H1 (cell line): ENCODE data around the gene GID8. TPM values are rescaled to one million over a fixed set of nuclear protein-coding genes. Genes with fewer than 3 reads are reported as not detected.

Experiments
- CTCF ChIA-PET: fragments of 300-600 bp; sonication (Branson Sonifier 250); formaldehyde crosslinking; loops from one replicate; lab custom pipeline; 2021; ENCODE audit not compliant: partially characterized antibody; lab: Charles Lee
- POLR2A ChIA-PET: fragments of 300-600 bp; sonication (Branson Sonifier 250); formaldehyde crosslinking; loops from one replicate; lab custom pipeline; 2021; ENCODE audit warnings: inconsistent platforms; ENCODE audit not compliant: partially characterized antibody; lab: Charles Lee
- DNase-seq, 2 experiments: peaks; one replicate each; pipeline versions ENCODE4 v3.0.0 to v3.0.0-alpha.2; 2010 to 2022; ENCODE audit warnings: low spot score in 2 of 2, low read depth in 1 of 2, mixed read lengths in 1 of 2
- FAIRE-seq: peaks from 2 replicates; lab custom pipeline; 2011; peaks lifted over from hg19 to GRCh38; lab: Jason Lieb, UNC
- H2AFZ ChIP-seq: 2 replicates; pipeline ENCODE4 v1.8.1; 2012; ENCODE audit warnings: low read length, inconsistent platforms
- H2AK5ac ChIP-seq: 2 replicates; pipeline ENCODE4 v1.6.1; 2013; ENCODE audit warnings: low read depth, low read length
- H2BK120ac ChIP-seq: replicated peaks from 2 replicates; pipeline ENCODE3; 2013; ENCODE audit warnings: low read depth, low read length, inconsistent platforms
- H2BK12ac ChIP-seq: 2 replicates; pipeline ENCODE4 v1.6.1; 2013; ENCODE audit warnings: low read depth, low read length
- H2BK15ac ChIP-seq: 2 replicates; pipeline ENCODE4 v1.6.1; 2013; ENCODE audit warnings: low read length
- H2BK20ac ChIP-seq: 2 replicates; pipeline ENCODE4 v1.6.1; 2013; ENCODE audit warnings: low read length
- H2BK5ac ChIP-seq: 2 replicates; pipeline ENCODE4 v1.6.1; 2013; ENCODE audit warnings: low read depth, low read length
- H3K14ac ChIP-seq: 2 replicates; pipeline ENCODE4 v1.6.1; 2013; ENCODE audit warnings: inconsistent platforms; ENCODE audit not compliant: insufficient read length
- H3K18ac ChIP-seq: 2 replicates; pipeline ENCODE4 v1.6.1; 2013; ENCODE audit warnings: low read length; ENCODE audit errors: extremely low read depth
- H3K23ac ChIP-seq: 2 replicates; pipeline ENCODE4 v1.6.1; 2013; ENCODE audit warnings: inconsistent platforms; ENCODE audit not compliant: insufficient read length
- H3K23me2 ChIP-seq: 2 replicates; pipeline ENCODE4 v1.6.1; 2013; ENCODE audit warnings: low read depth, low read length
- H3K27ac ChIP-seq: 2 replicates; pipeline ENCODE4 v1.6.1; 2011; ENCODE audit warnings: low read depth, low read length, inconsistent platforms
- H3K27me3 ChIP-seq, 4 experiments: replicated peaks in 1 of 4; 1 replicate in 1 of 4; 2 replicates in 3 of 4; pipeline versions ENCODE4 v1.6.1 to v1.8.1; 2011 to 2013; ENCODE audit warnings: low read length in 3 of 4, mild to moderate bottlenecking in 3 of 4, inconsistent platforms in 2 of 4, mixed read lengths in 2 of 4, moderate library complexity in 1 of 4; ENCODE audit not compliant: control insufficient read depth in 3 of 4, insufficient read depth in 3 of 4; ENCODE audit errors: extremely low read depth in 1 of 4
- H3K36me3 ChIP-seq, 4 experiments: 2 replicates each; pipeline versions ENCODE4 v1.6.1 to v1.8.1; 2011 to 2013; ENCODE audit warnings: mild to moderate bottlenecking in 4 of 4, low read length in 3 of 4, moderate library complexity in 2 of 4, control low read depth in 1 of 4, inconsistent platforms in 1 of 4; ENCODE audit not compliant: insufficient read depth in 4 of 4, control insufficient read depth in 2 of 4
- H3K4ac ChIP-seq: replicated peaks from 2 replicates; pipeline ENCODE3; 2013; ENCODE audit warnings: low read length, low read depth, mixed read lengths, inconsistent platforms; ENCODE audit not compliant: insufficient read length
- H3K4me1 ChIP-seq, 4 experiments: replicated peaks in 1 of 4; 1 replicate in 1 of 4; 2 replicates in 3 of 4; pipeline versions ENCODE4 v1.6.1 to v1.8.1; 2011 to 2013; ENCODE audit warnings: low read length in 3 of 4, inconsistent platforms in 2 of 4, mixed read lengths in 1 of 4; ENCODE audit not compliant: insufficient read depth in 4 of 4, control insufficient read depth in 3 of 4
- H3K4me2 ChIP-seq, 2 experiments: 2 replicates each; pipeline versions ENCODE4 v1.6.1 to v1.8.1; 2011 to 2013; ENCODE audit warnings: low read depth in 2 of 2, low read length in 2 of 2, control low read depth in 1 of 2, inconsistent platforms in 1 of 2, mild to moderate bottlenecking in 1 of 2; ENCODE audit not compliant: insufficient read depth in 1 of 2
- H3K4me3 ChIP-seq, 4 experiments: fragments of 200-600, 300-600 bp in 1 of 4; sonication (generic), shearing (Covaris generic), sonication (Bioruptor Twin) in 1 of 4; 2 replicates each; pipeline versions ENCODE4 v1.5.1 to v1.8.1; 2011 to 2016; ENCODE audit warnings: low read length in 4 of 4, low read depth in 3 of 4, control low read depth in 2 of 4, inconsistent platforms in 2 of 4, mild to moderate bottlenecking in 2 of 4, mixed read lengths in 1 of 4, moderate library complexity in 1 of 4; ENCODE audit not compliant: insufficient read depth in 2 of 4; ENCODE audit errors: extremely low read depth in 1 of 4
- H3K56ac ChIP-seq: replicated peaks from 2 replicates; pipeline ENCODE3; 2013; ENCODE audit warnings: low read depth, mild to moderate bottlenecking, mixed read lengths, low read length, inconsistent platforms; ENCODE audit not compliant: insufficient read length
- H3K79me1 ChIP-seq: 2 replicates; pipeline ENCODE4 v1.6.1; 2013; ENCODE audit warnings: low read depth, low read length, control low read depth
- H3K79me2 ChIP-seq, 2 experiments: 2 replicates each; pipeline versions ENCODE4 v1.6.1 to v1.8.1; 2012 to 2013; ENCODE audit warnings: low read length in 2 of 2, mild to moderate bottlenecking in 2 of 2, inconsistent platforms in 1 of 2; ENCODE audit not compliant: insufficient read depth in 2 of 2, control insufficient read depth in 1 of 2
- H3K9ac ChIP-seq, 4 experiments: replicated peaks in 1 of 4; 1 replicate in 1 of 4; 2 replicates in 3 of 4; pipeline versions ENCODE4 v1.6.1 to v1.8.1; 2011 to 2013; ENCODE audit warnings: low read depth in 3 of 4, low read length in 3 of 4, control low read depth in 2 of 4, mild to moderate bottlenecking in 2 of 4, moderate library complexity in 2 of 4, inconsistent platforms in 1 of 4; ENCODE audit errors: extremely low read depth in 1 of 4
- H3K9me3 ChIP-seq, 2 experiments: 2 replicates each; pipeline versions ENCODE4 v1.6.1 to v1.8.1; 2012 to 2013; ENCODE audit warnings: mild to moderate bottlenecking in 2 of 2, moderate library complexity in 2 of 2, control low read depth in 1 of 2, inconsistent platforms in 1 of 2, low read depth in 1 of 2, low read length in 1 of 2, mixed read lengths in 1 of 2; ENCODE audit not compliant: insufficient read depth in 2 of 2
- H4K20me1 ChIP-seq, 2 experiments: replicated peaks in 1 of 2; 2 replicates each; pipeline versions ENCODE3 to v1.8.1; 2011 to 2013; ENCODE audit warnings: inconsistent platforms in 2 of 2, low read length in 2 of 2, mild to moderate bottlenecking in 1 of 2; ENCODE audit not compliant: insufficient read depth in 2 of 2, control insufficient read depth in 1 of 2
- H4K5ac ChIP-seq: 2 replicates; pipeline ENCODE4 v1.6.1; 2013; ENCODE audit warnings: low read length, low read depth, mixed read lengths, inconsistent platforms; ENCODE audit not compliant: insufficient read length
- H4K8ac ChIP-seq: 2 replicates; pipeline ENCODE4 v1.8.0; 2013; ENCODE audit warnings: mild to moderate bottlenecking, moderate library complexity, low read length, inconsistent platforms; ENCODE audit not compliant: insufficient read depth; ENCODE audit errors: extremely low read depth
- H4K91ac ChIP-seq: replicated peaks from 2 replicates; pipeline ENCODE3; 2013; ENCODE audit warnings: low read length, mixed read lengths, inconsistent platforms; ENCODE audit not compliant: insufficient read length
- BACH1 ChIP-seq: IDR thresholded peaks from 2 replicates; pipeline ENCODE4 v1.6.1; 2012; ENCODE audit warnings: low read length, improper control_type of control experiment
- BRCA1 ChIP-seq: IDR thresholded peaks from 2 replicates; pipeline ENCODE4 v1.6.1; 2012; ENCODE audit warnings: low read depth, low read length, improper control_type of control experiment
- CBX5 ChIP-seq: fragments of 300-800, 300-1000 bp; sonication (generic); IDR thresholded peaks from 2 replicates; pipeline ENCODE4 v1.7.1; 2016; ENCODE audit warnings: antibody characterized with exemption, low read length, low read depth
- EGR1 ChIP-seq: IDR thresholded peaks from 2 replicates; pipeline ENCODE4 v1.6.1; 2011; ENCODE audit warnings: low read depth, low read length, borderline replicate concordance
- FOSL1 ChIP-seq: IDR thresholded peaks from 2 replicates; pipeline ENCODE4 v1.6.1; 2011; ENCODE audit warnings: mild to moderate bottlenecking, low read depth, low read length, moderate library complexity; ENCODE audit not compliant: insufficient read depth
- NANOG ChIP-seq: IDR thresholded peaks from 2 replicates; pipeline ENCODE4 v1.6.1; 2011; ENCODE audit warnings: low read length, low read depth, mild to moderate bottlenecking, inconsistent platforms; ENCODE audit not compliant: insufficient read depth, poor library complexity, severe bottlenecking
- POLR2A ChIP-seq, 2 experiments: IDR thresholded peaks; 1 replicate in 1 of 2; 2 replicates in 1 of 2; pipeline ENCODE4 v1.6.1; 2011; ENCODE audit warnings: low read depth in 2 of 2, low read length in 2 of 2, mild to moderate bottlenecking in 2 of 2; ENCODE audit errors: control extremely low read depth in 1 of 2
- POLR2AphosphoS5 ChIP-seq: IDR thresholded peaks from 2 replicates; pipeline ENCODE4 v1.6.1; 2011; ENCODE audit warnings: low read depth, low read length
- SIRT6 ChIP-seq: IDR thresholded peaks from one replicate; pipeline ENCODE4 v1.7.1; 2012; ENCODE audit warnings: low read length, inconsistent platforms
- SIX5 ChIP-seq: IDR thresholded peaks from 2 replicates; pipeline ENCODE4 v1.6.1; 2011; ENCODE audit warnings: mild to moderate bottlenecking, low read depth, low read length
- TCF12 ChIP-seq: IDR thresholded peaks from 2 replicates; pipeline ENCODE4 v1.6.1; 2011; ENCODE audit warnings: low read depth, mild to moderate bottlenecking, low read length
- YY1 ChIP-seq: IDR thresholded peaks from 2 replicates; pipeline ENCODE4 v1.6.1; 2011; ENCODE audit warnings: low read depth, mild to moderate bottlenecking, low read length
- WGBS, 2 experiments: shearing (Covaris generic) in 1 of 2; methylation state at CpG; one replicate each; pipeline versions ENCODE4 v1.1.6 to v1.1.7; 2013 to 2015; ENCODE audit warnings: low lambda C conversion rate in 2 of 2, mixed read lengths in 2 of 2, inconsistent platforms in 1 of 2, low coverage in 1 of 2, missing lambda C conversion rate in 1 of 2; ENCODE audit not compliant: insufficient replicate concordance in 2 of 2, insufficient coverage in 1 of 2, insufficient read length in 1 of 2; ENCODE audit errors: extremely low coverage in 1 of 2, missing lambda C conversion rate in 1 of 2; 5-methylcytosine and 5-hydroxymethylcytosine counted together
- polyA plus RNA-seq, 7 experiments: library from polyadenylated mRNA; depleted of rRNA in 3 of 7; stranded (reverse) in 5 of 7; unstranded in 2 of 7; fragments of >200 nt in 5 of 7; fragments of 200-250 nt in 2 of 7; gene quantifications; 1 replicate in 5 of 7; 2 replicates in 1 of 7; 4 replicates in 1 of 7; pipeline versions ENCODE4 v1.2.1 to v1.2.3, GENCODE V29; 2011 to 2013; ENCODE audit warnings: missing spikeins in 2 of 7, mixed read lengths in 2 of 7
- total RNA-seq: library from RNA; stranded (reverse); fragmentation: NEBNext Ultra II Directional; extraction: Animal tissue kit (Norgen Biotek cat#: 25700); gene quantifications from 2 replicates; pipeline ENCODE4 v1.2.1, GENCODE V29; 2021

The GID8 gene
- total and polyA plus RNA-seq, 2 of the 8 experiments (the other 6 are each of a cell fraction or from before 2014, with no cell fraction given) = 39.7 to 72.9 TPM

DNA sequence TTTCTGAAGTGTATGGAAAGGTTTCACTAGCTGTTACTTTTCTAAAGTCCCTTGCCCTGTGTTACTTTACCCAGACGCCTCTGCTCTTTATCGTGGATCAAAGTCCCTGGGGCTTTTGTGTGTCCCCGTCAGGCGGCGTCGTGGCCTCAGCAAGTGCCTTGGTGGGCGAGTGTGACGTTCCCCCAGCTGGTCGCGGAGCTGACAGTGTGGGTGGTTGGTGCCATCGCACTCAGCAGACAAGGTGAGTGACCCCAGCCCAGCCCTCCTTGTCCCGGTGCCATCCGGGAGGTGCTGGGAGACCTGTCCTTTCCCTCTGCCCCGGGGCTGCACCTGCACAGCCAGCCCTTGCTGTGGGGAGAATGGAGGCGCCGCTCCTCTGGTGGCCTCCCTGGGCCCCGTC is 49.0 kb upstream of the GID8 start:
- Histone ChIP-seq H3K4me3 (no peak overlapping the region), H3K18ac (no peak overlapping the region), H2BK5ac (no peak overlapping the region), H3K4me2 (no peak overlapping the region), H3K27me3 (no peaks in the 10 kb centered on the region), H3K23ac (no peak overlapping the region), H4K20me1 (peaks cover 6 to 14% of the 10 kb centered on the region in 2 experiments), H3K9me3 (peaks cover 0 to 3% of the 10 kb centered on the region in 2 experiments; a peak in 1 of 4 replicates), H2BK20ac (no peak overlapping the region), H3K23me2 (no peaks in the 10 kb centered on the region), H3K56ac (no peak overlapping the region), H3K4ac (no peak overlapping the region), H2BK12ac (no peak overlapping the region), H3K9ac (no peak overlapping the region), H2BK120ac (no peak overlapping the region), H3K4me1 (peaks cover 0 to 19% (median 9%) of the 10 kb centered on the region in 4 experiments; a peak in 5 of 7 replicates), H3K79me2 (no peaks in the 10 kb centered on the region), H3K14ac (no peak overlapping the region), H2BK15ac (no peak overlapping the region), H3K79me1 (no peaks in the 10 kb centered on the region), H2AK5ac (no peak overlapping the region), H3K36me3 (peaks cover 45 to 71% (median 56%) of the 10 kb centered on the region in 4 experiments), H4K91ac (no peak overlapping the region), H3K27ac (no peak overlapping the region), H4K8ac (no peak overlapping the region), H4K5ac (no peak overlapping the region), H2AFZ (no peak overlapping the region)
- FAIRE-seq (no peak), DNase-seq (no peak)
- POLR2A ChIA-PET = interaction anchor here (1.1 to 8.5 kb wide), 7 partner anchors 11 to 50 kb away, joined by 3 to 88 read pairs (median 6); partner anchors contain the start of gene GID8
- CTCF ChIA-PET = interaction anchor here (0.7 to 6.4 kb wide), 5 partner anchors 11 to 80 kb away, joined by 4 to 56 read pairs (median 5); no protein-coding TSS in a partner anchor
- WGBS, 2 experiments = 96% methylated on average over 17 of the region's 17 CpGs; no CpG with 5 or more reads in 1 of the 2 experiments
- no peak for TF ChIP-seq YY1
- no peak for TF ChIP-seq SIRT6
- no peak for TF ChIP-seq POLR2AphosphoS5
- no peak for TF ChIP-seq TCF12
- no peak for TF ChIP-seq POLR2A (IDR thresholded peaks at IDR 0.05; ENCODE audit: control extremely low read depth in 1 of 2, low read depth in 2 of 2, low read length in 2 of 2)
- no peak for TF ChIP-seq CBX5
- TF ChIP-seq SIX5 = no peak
- no peak for TF ChIP-seq BACH1
- no peak for TF ChIP-seq BRCA1
- TF ChIP-seq FOSL1 = no peak
- TF ChIP-seq EGR1 = no peak
- no peak for TF ChIP-seq NANOG
